Naive thymus-derived CD4-positive, alpha-beta T cell (primary cell): Measurements from ENCODE around the gene MEGF8. TPM values are rescaled to one million over a fixed set of nuclear protein-coding genes. Genes with fewer than 3 reads are reported as not detected.

Experiments used
- ATAC-seq: fragments of 150-1000 bp; cut with Tn5 transposase; 2 replicates; pipeline ENCODE4 v1.10.0; 2021; ENCODE audit warnings: mild to moderate bottlenecking, moderate library complexity
- CTCF ChIA-PET: fragments of 350-600 bp; sonication (Branson Sonifier 250); formaldehyde crosslinking; loops from one replicate; lab custom pipeline; 2021; ENCODE audit warnings: antibody characterized with exemption; lab: Charles Lee
- POLR2A ChIA-PET: fragments of 350-600 bp; sonication (Branson Sonifier 250); formaldehyde crosslinking; loops from one replicate; lab custom pipeline; 2021; ENCODE audit warnings: antibody characterized with exemption, inconsistent platforms; lab: Charles Lee
- DNase-seq, 9 donors: peaks; one replicate each; pipeline versions ENCODE4 v3.0.0 to v3.0.0-alpha.2; 2020 to 2022; ENCODE audit warnings: mixed read lengths in 1 of 9
- H3K27ac ChIP-seq: one replicate; pipeline ENCODE4 v1.7.0; 2013; ENCODE audit warnings: mild to moderate bottlenecking, low read depth, low read length, moderate library complexity
- H3K27me3 ChIP-seq, 2 donors: one replicate each; pipeline ENCODE4 v1.7.0; 2013; ENCODE audit warnings: low read length in 2 of 2, mild to moderate bottlenecking in 2 of 2, moderate library complexity in 2 of 2; ENCODE audit not compliant: control insufficient read depth in 2 of 2, insufficient read depth in 2 of 2
- H3K36me3 ChIP-seq, 3 experiments: 1 replicate in 2 of 3; 2 replicates in 1 of 3; pipeline ENCODE4 v1.7.0; 2013; ENCODE audit warnings: low read length in 3 of 3, mild to moderate bottlenecking in 3 of 3, moderate library complexity in 1 of 3; ENCODE audit not compliant: insufficient read depth in 3 of 3, control insufficient read depth in 2 of 3
- H3K4me1 ChIP-seq, 2 donors: one replicate each; pipeline ENCODE4 v1.7.0; 2013; ENCODE audit warnings: low read length in 2 of 2, mild to moderate bottlenecking in 2 of 2, moderate library complexity in 1 of 2; ENCODE audit not compliant: control insufficient read depth in 2 of 2, insufficient read depth in 2 of 2
- H3K4me3 ChIP-seq: 2 replicates; pipeline ENCODE4 v1.7.0; 2013; ENCODE audit warnings: mild to moderate bottlenecking, low read length
- H3K9me3 ChIP-seq, 3 experiments: 1 replicate in 2 of 3; 2 replicates in 1 of 3; pipeline ENCODE4 v1.7.0; 2013; ENCODE audit warnings: low read length in 3 of 3; ENCODE audit not compliant: control insufficient read depth in 2 of 3
- H3K27ac Mint-ChIP-seq, 9 donors: one replicate each; pipeline ENCODE4 v1.8.0; 2020 to 2022; ENCODE audit warnings: mixed read lengths in 9 of 9, mild to moderate bottlenecking in 8 of 9, moderate library complexity in 5 of 9, inconsistent platforms in 2 of 9
- H3K27me3 Mint-ChIP-seq, 5 donors: one replicate each; pipeline ENCODE4 v1.8.0; 2021 to 2022; ENCODE audit warnings: mixed read lengths in 5 of 5, mild to moderate bottlenecking in 1 of 5
- H3K36me3 Mint-ChIP-seq, 5 donors: one replicate each; pipeline ENCODE4 v1.8.0; 2020 to 2022; ENCODE audit warnings: mixed read lengths in 5 of 5, mild to moderate bottlenecking in 3 of 5, inconsistent platforms in 1 of 5
- H3K4me1 Mint-ChIP-seq, 7 donors: one replicate each; pipeline ENCODE4 v1.8.0; 2020 to 2022; ENCODE audit warnings: mixed read lengths in 7 of 7, mild to moderate bottlenecking in 3 of 7, inconsistent platforms in 1 of 7
- H3K4me3 Mint-ChIP-seq, 10 donors: one replicate each; pipeline ENCODE4 v1.8.0; 2020 to 2022; ENCODE audit warnings: mild to moderate bottlenecking in 10 of 10, mixed read lengths in 10 of 10, moderate library complexity in 6 of 10, inconsistent platforms in 2 of 10
- H3K9me3 Mint-ChIP-seq, 11 donors: one replicate each; pipeline ENCODE4 v1.8.0; 2020 to 2022; ENCODE audit warnings: mixed read lengths in 11 of 11, mild to moderate bottlenecking in 4 of 11, inconsistent platforms in 1 of 11, moderate library complexity in 1 of 11
- intact Hi-C, 2 donors: fragments of 100-400 bp; cut with micrococcal nuclease; formaldehyde crosslinking; loops; one replicate each; pipeline ENCODE4 v1.15.1; 2023
- polyA plus RNA-seq, 2 donors: library from polyadenylated mRNA; unstranded; fragments of 300-500 nt; fragmentation: Illumina TruSeq; gene quantifications; one replicate each; pipeline ENCODE4 v1.2.3, GENCODE V29; 2021
- total RNA-seq, 6 experiments: library from RNA in 5 of 6; stranded (reverse) in 5 of 6; gene quantifications; 1 replicate in 5 of 6; 2 replicates in 1 of 6; pipeline ENCODE4 v1.2.3 and lab custom pipeline; 2021 to 2026

The MEGF8 gene
- total and polyA plus RNA-seq, 7 experiments from 2014 or later = 0.40 to 9.3 (median 8.1) TPM

GRCh38 chr19:42397263-42398166 lies 72.1 kb downstream of the MEGF8 start:
- H3K27me3 Mint-ChIP-seq = peaks cover 0 to 3% (median 0%) of the 10 kb centered on the region in 5 donors
- H3K4me1 Mint-ChIP-seq = peaks cover 32 to 52% (median 48%) of the 10 kb centered on the region in 7 donors
- ATAC-seq (no peak), DNase-seq (no peak)
- H3K27ac Mint-ChIP-seq = peak overlapping the region; percentile 85 to 93 (median 88)
- H3K27ac ChIP-seq = peak overlapping the region; percentile 70
- H3K27me3 ChIP-seq = no peaks in the 10 kb centered on the region
- peaks cover 13 to 16% of the 10 kb centered on the region in 2 donors for H3K4me1 ChIP-seq
- H3K4me3 Mint-ChIP-seq = peak overlapping the region; percentile 85 to 99 (median 91)
- H3K9me3 ChIP-seq = no peaks in the 10 kb centered on the region
- H3K36me3 ChIP-seq = no peaks in the 10 kb centered on the region
- peaks cover 0 to 7% (median 0%) of the 10 kb centered on the region in 5 donors for H3K36me3 Mint-ChIP-seq
- peak overlapping the region; percentile 93 for H3K4me3 ChIP-seq
- POLR2A ChIA-PET = interaction anchor here (0.6 to 1.3 kb wide), 8 partner anchors 9 to 154 kb away, joined by 3 to 8 read pairs (median 4); no protein-coding TSS in a partner anchor
- CTCF ChIA-PET = no interaction called here
- H3K9me3 Mint-ChIP-seq = peaks cover 0 to 1% (median 0%) of the 10 kb centered on the region in 11 donors
- intact Hi-C loops = loop anchor here (1.0 to 5.0 kb wide), 5 partner anchors 10 to 180 kb away; partner anchors contain the start of genes MEGF8 (in 2 of the 2) and DEDD2 (in 1 of the 2)

GRCh38 chr19:42400404-42400803 lies 75.0 kb downstream of the MEGF8 start:
- peak overlapping the region in 6 of 10 donors; percentile 7 to 87 (median 29) for H3K4me3 Mint-ChIP-seq

GRCh38 chr19:42401365-42402303 lies 76.2 kb downstream of the MEGF8 start:
- ATAC-seq = peak; percentile 78
- H3K27ac ChIP-seq = peak overlapping the region; percentile 68
- no peaks in the 10 kb centered on the region for H3K27me3 ChIP-seq
- CTCF ChIA-PET = interaction anchor here (0.6 to 2.6 kb wide), 7 partner anchors 18 to 293 kb away, joined by 3 to 7 read pairs (median 4); partner anchors contain the start of gene POU2F2
- Mint-ChIP-seq H3K36me3 (peaks cover 0 to 15% (median 0%) of the 10 kb centered on the region in 5 donors), H3K27ac (peak overlapping the region; percentile 49 to 88 (median 81)), H3K4me3 (peak overlapping the region; percentile 79 to 88 (median 84)), H3K9me3 (peaks cover 0 to 1% (median 0%) of the 10 kb centered on the region in 11 donors), H3K27me3 (no peaks in the 10 kb centered on the region), H3K4me1 (peaks cover 25 to 51% (median 42%) of the 10 kb centered on the region in 7 donors)
- POLR2A ChIA-PET = interaction anchor here (1.0 to 1.2 kb wide), 2 partner anchors 19 to 22 kb away, joined by 3 to 7 read pairs; no protein-coding TSS in a partner anchor
- intact Hi-C loops = loop anchor here (1.0 to 5.0 kb wide), 8 partner anchors 14 to 294 kb away; partner anchors contain the start of gene MEGF8 (in 1 of the 2)
- H3K4me1 ChIP-seq = peaks cover 12 to 13% of the 10 kb centered on the region in 2 donors
- DNase-seq = peak; percentile 46 to 72 (median 64)
- no peaks in the 10 kb centered on the region for H3K9me3 ChIP-seq
- H3K36me3 ChIP-seq = peaks cover 0 to 13% (median 0%) of the 10 kb centered on the region in 3 experiments
- peak overlapping the region; percentile 62 for H3K4me3 ChIP-seq

More at GRCh38 chr19:42400404-42400803, 75.0 kb downstream of the MEGF8 start:
- POLR2A ChIA-PET = interaction anchor here (0.8 to 1.6 kb wide), 3 partner anchors 12 to 23 kb away, joined by 3 to 5 read pairs (median 4); no protein-coding TSS in a partner anchor
- ATAC-seq (no peak), DNase-seq (no peak)
- intact Hi-C loops = loop anchor here (5.0 kb wide), 3 partner anchors 37 to 293 kb away; no protein-coding TSS in a partner anchor
- no peak overlapping the region for H3K4me3 ChIP-seq
- peak overlapping the region in 5 of 9 donors; percentile 11 to 76 (median 59) for H3K27ac Mint-ChIP-seq
- H3K27me3 Mint-ChIP-seq = no peaks in the 10 kb centered on the region
- no peaks in the 10 kb centered on the region for H3K9me3 ChIP-seq
- H3K27me3 ChIP-seq = no peaks in the 10 kb centered on the region
- H3K36me3 ChIP-seq = peaks cover 0 to 4% (median 0%) of the 10 kb centered on the region in 3 experiments
- peaks cover 13 to 16% of the 10 kb centered on the region in 2 donors for H3K4me1 ChIP-seq
- peaks cover 0 to 1% (median 0%) of the 10 kb centered on the region in 11 donors for H3K9me3 Mint-ChIP-seq
- H3K36me3 Mint-ChIP-seq = peaks cover 0 to 13% (median 0%) of the 10 kb centered on the region in 5 donors
- no peak overlapping the region for H3K27ac ChIP-seq
- H3K4me1 Mint-ChIP-seq = peaks cover 32 to 56% (median 48%) of the 10 kb centered on the region in 7 donors
- CTCF ChIA-PET = interaction anchor here (0.7 to 2.6 kb wide), 13 partner anchors 16 to 292 kb away, joined by 3 to 7 read pairs (median 4); partner anchors contain the start of genes CXCL17 and POU2F2

GRCh38 chr19:42402376-42403116 lies 77.1 kb downstream of the MEGF8 start:
- H3K36me3 Mint-ChIP-seq = peaks cover 0 to 17% (median 0%) of the 10 kb centered on the region in 5 donors
- CTCF ChIA-PET = interaction anchor here (2.6 kb wide), 1 partner anchor 270 kb away, joined by 7 read pairs; the partner anchor contains the start of gene POU2F2
- DNase-seq = peak in 1 of 9 donors; percentile 9
- peak overlapping the region in 7 of 9 donors; percentile 65 to 88 (median 82) for H3K27ac Mint-ChIP-seq
- peaks cover 17 to 42% (median 34%) of the 10 kb centered on the region in 7 donors for H3K4me1 Mint-ChIP-seq
- Histone ChIP-seq H3K9me3 (no peaks in the 10 kb centered on the region), H3K27me3 (no peaks in the 10 kb centered on the region), H3K36me3 (peaks cover 0 to 22% (median 0%) of the 10 kb centered on the region in 3 experiments), H3K4me1 (peaks cover 8 to 10% of the 10 kb centered on the region in 2 donors), H3K4me3 (peak overlapping the region; percentile 62), H3K27ac (peak overlapping the region; percentile 68)
- peak overlapping the region; percentile 79 to 88 (median 84) for H3K4me3 Mint-ChIP-seq
- H3K9me3 Mint-ChIP-seq = peaks cover 0 to 1% (median 0%) of the 10 kb centered on the region in 11 donors
- POLR2A ChIA-PET = interaction anchor here (1.0 to 1.2 kb wide), 2 partner anchors 19 to 21 kb away, joined by 3 to 7 read pairs; no protein-coding TSS in a partner anchor
- intact Hi-C loops = loop anchor here (5.0 kb wide), 3 partner anchors 35 to 295 kb away; no protein-coding TSS in a partner anchor
- ATAC-seq = no peak
- no peaks in the 10 kb centered on the region for H3K27me3 Mint-ChIP-seq

GRCh38 chr19:42403586-42403985 lies 78.2 kb downstream of the MEGF8 start:
- Histone ChIP-seq H3K9me3 (no peaks in the 10 kb centered on the region), H3K36me3 (peaks cover 0 to 32% (median 0%) of the 10 kb centered on the region in 3 experiments), H3K4me1 (peaks cover 5% of the 10 kb centered on the region in 2 donors), H3K4me3 (no peak overlapping the region), H3K27ac (no peak overlapping the region), H3K27me3 (no peaks in the 10 kb centered on the region)
- H3K36me3 Mint-ChIP-seq = peaks cover 0 to 17% (median 0%) of the 10 kb centered on the region in 5 donors
- DNase-seq (no peak), ATAC-seq (no peak)
- POLR2A ChIA-PET = no interaction called here
- H3K4me3 Mint-ChIP-seq = no peak overlapping the region
- intact Hi-C loops = loop anchor here (5.0 kb wide), 3 partner anchors 34 to 296 kb away; no protein-coding TSS in a partner anchor
- H3K9me3 Mint-ChIP-seq = no peaks in the 10 kb centered on the region
- H3K4me1 Mint-ChIP-seq = peaks cover 12 to 39% (median 30%) of the 10 kb centered on the region in 7 donors
- H3K27me3 Mint-ChIP-seq = no peaks in the 10 kb centered on the region
- CTCF ChIA-PET = no interaction called here
- H3K27ac Mint-ChIP-seq = no peak overlapping the region
